ENCODE data around the gene PKP3. TPM values are rescaled to one million over a fixed set of nuclear protein-coding genes. Genes with fewer than 3 reads are reported as not detected.

The PKP3 gene, protein sequence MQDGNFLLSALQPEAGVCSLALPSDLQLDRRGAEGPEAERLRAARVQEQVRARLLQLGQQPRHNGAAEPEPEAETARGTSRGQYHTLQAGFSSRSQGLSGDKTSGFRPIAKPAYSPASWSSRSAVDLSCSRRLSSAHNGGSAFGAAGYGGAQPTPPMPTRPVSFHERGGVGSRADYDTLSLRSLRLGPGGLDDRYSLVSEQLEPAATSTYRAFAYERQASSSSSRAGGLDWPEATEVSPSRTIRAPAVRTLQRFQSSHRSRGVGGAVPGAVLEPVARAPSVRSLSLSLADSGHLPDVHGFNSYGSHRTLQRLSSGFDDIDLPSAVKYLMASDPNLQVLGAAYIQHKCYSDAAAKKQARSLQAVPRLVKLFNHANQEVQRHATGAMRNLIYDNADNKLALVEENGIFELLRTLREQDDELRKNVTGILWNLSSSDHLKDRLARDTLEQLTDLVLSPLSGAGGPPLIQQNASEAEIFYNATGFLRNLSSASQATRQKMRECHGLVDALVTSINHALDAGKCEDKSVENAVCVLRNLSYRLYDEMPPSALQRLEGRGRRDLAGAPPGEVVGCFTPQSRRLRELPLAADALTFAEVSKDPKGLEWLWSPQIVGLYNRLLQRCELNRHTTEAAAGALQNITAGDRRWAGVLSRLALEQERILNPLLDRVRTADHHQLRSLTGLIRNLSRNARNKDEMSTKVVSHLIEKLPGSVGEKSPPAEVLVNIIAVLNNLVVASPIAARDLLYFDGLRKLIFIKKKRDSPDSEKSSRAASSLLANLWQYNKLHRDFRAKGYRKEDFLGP
- polyA plus RNA-seq (2012; ENCODE audit: insufficient read length, low read depth), result not detected

DNA sequence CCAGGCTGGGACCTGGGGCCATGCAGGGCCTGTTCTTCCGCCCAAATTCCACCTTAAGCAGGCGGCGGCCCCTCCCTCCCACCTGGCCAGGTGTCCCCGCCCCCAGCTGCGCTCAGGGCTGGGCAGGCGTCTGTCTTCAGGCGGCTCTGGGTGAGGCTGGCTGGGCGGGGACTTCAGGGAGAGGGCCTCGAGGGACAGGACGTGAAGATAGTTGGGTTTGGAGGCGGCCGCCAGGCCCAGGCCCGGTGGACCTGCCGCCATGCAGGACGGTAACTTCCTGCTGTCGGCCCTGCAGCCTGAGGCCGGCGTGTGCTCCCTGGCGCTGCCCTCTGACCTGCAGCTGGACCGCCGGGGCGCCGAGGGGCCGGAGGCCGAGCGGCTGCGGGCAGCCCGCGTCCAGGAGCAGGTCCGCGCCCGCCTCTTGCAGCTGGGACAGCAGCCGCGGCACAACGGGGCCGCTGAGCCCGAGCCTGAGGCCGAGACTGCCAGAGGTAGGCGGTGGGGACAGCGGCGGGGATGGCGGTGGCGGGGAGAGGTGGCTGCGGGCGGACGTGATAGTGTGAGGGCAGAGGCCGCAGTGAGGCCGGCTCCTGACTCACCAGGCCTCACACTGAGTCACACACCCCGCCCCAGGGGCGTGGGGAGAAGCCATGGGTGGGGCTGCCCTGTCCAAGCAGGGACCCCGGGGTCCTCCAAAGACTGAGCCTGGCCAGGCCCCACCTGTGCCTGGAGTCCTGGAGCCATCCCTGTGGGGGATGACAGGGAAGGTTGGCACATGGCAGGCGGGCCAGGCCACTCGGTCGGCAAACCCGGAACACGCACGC, at the start of gene PKP3:
Gene PKP3 (plus strand): TSS at position 176 of the 824 bp plus-strand sequence. CDS start 84 bp downstream, at position 260.
- no peak for TF ChIP-seq FOXP2 (optimal IDR thresholded peaks at IDR 0.05; ENCODE audit: borderline replicate concordance, extremely low read depth, extremely low read length, insufficient read depth)
- TF ChIP-seq, protein P1, sequence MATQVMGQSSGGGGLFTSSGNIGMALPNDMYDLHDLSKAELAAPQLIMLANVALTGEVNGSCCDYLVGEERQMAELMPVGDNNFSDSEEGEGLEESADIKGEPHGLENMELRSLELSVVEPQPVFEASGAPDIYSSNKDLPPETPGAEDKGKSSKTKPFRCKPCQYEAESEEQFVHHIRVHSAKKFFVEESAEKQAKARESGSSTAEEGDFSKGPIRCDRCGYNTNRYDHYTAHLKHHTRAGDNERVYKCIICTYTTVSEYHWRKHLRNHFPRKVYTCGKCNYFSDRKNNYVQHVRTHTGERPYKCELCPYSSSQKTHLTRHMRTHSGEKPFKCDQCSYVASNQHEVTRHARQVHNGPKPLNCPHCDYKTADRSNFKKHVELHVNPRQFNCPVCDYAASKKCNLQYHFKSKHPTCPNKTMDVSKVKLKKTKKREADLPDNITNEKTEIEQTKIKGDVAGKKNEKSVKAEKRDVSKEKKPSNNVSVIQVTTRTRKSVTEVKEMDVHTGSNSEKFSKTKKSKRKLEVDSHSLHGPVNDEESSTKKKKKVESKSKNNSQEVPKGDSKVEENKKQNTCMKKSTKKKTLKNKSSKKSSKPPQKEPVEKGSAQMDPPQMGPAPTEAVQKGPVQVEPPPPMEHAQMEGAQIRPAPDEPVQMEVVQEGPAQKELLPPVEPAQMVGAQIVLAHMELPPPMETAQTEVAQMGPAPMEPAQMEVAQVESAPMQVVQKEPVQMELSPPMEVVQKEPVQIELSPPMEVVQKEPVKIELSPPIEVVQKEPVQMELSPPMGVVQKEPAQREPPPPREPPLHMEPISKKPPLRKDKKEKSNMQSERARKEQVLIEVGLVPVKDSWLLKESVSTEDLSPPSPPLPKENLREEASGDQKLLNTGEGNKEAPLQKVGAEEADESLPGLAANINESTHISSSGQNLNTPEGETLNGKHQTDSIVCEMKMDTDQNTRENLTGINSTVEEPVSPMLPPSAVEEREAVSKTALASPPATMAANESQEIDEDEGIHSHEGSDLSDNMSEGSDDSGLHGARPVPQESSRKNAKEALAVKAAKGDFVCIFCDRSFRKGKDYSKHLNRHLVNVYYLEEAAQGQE (IDR thresholded peaks at IDR 0.05; ENCODE audit: insufficient read depth in 1 of 2, low read depth in 2 of 2, low read length in 2 of 2), result no peak
- TF ChIP-seq POLR2AphosphoS5 (IDR thresholded peaks at IDR 0.05; ENCODE audit: low read depth, low read length), result no peak
- TF ChIP-seq TAF1 (IDR thresholded peaks at IDR 0.05; ENCODE audit: borderline replicate concordance, insufficient read depth, low read length), result no peak
- TF ChIP-seq SIN3A (IDR thresholded peaks at IDR 0.05; ENCODE audit: borderline replicate concordance, insufficient read depth, low read length), result no peak

- TF ChIP-seq SIN3A (IDR thresholded peaks at IDR 0.05; ENCODE audit: borderline replicate concordance, insufficient read depth, low read length) (no peak), FOXP2 (optimal IDR thresholded peaks at IDR 0.05; ENCODE audit: borderline replicate concordance, extremely low read depth, extremely low read length, insufficient read depth) (no peak), TAF1 (IDR thresholded peaks at IDR 0.05; ENCODE audit: borderline replicate concordance, insufficient read depth, low read length) (no peak), POLR2AphosphoS5 (IDR thresholded peaks at IDR 0.05; ENCODE audit: low read depth, low read length) (no peak)
- TF ChIP-seq, protein P1 (IDR thresholded peaks at IDR 0.05; ENCODE audit: insufficient read depth in 1 of 2, low read depth in 2 of 2, low read length in 2 of 2), result no peak
Measured at GRCh38 chr11:344836-345578, 49.0 kb upstream of the PKP3 start.

DNA sequence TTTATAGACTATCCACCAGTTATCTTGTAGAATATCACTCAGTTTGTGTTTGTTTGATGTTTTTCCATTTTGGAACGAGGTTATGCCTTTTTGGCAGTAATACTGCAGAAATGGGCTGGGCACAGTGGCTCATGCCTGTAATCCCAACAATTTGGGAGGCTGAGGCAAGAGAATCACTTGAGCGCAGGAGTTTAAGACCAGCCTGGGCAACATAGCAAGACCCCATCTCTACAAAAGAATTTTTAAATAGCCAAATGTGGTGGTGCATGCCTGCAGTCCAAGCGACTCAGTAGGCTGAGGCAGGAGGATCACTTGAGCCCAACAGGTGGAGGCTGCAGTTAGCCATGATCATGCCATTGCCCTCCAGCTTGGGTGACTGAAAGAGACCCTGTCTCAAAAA, 47.5 kb upstream of the PKP3 start:
- no peak for TF ChIP-seq POLR2AphosphoS5 (IDR thresholded peaks at IDR 0.05; ENCODE audit: low read depth, low read length)
- TF ChIP-seq SIN3A (IDR thresholded peaks at IDR 0.05; ENCODE audit: borderline replicate concordance, insufficient read depth, low read length), result no peak
- no peak for TF ChIP-seq FOXP2 (optimal IDR thresholded peaks at IDR 0.05; ENCODE audit: borderline replicate concordance, extremely low read depth, extremely low read length, insufficient read depth)
- TF ChIP-seq, protein P1 (IDR thresholded peaks at IDR 0.05; ENCODE audit: insufficient read depth in 1 of 2, low read depth in 2 of 2, low read length in 2 of 2), result no peak
- no peak for TF ChIP-seq TAF1 (IDR thresholded peaks at IDR 0.05; ENCODE audit: borderline replicate concordance, insufficient read depth, low read length)

- no peak for TF ChIP-seq POLR2AphosphoS5 (IDR thresholded peaks at IDR 0.05; ENCODE audit: low read depth, low read length)
- TF ChIP-seq SIN3A (IDR thresholded peaks at IDR 0.05; ENCODE audit: borderline replicate concordance, insufficient read depth, low read length), result no peak
- TF ChIP-seq TAF1 (IDR thresholded peaks at IDR 0.05; ENCODE audit: borderline replicate concordance, insufficient read depth, low read length), result no peak
- no peak for TF ChIP-seq FOXP2 (optimal IDR thresholded peaks at IDR 0.05; ENCODE audit: borderline replicate concordance, extremely low read depth, extremely low read length, insufficient read depth)
- TF ChIP-seq, protein P1 (IDR thresholded peaks at IDR 0.05; ENCODE audit: insufficient read depth in 1 of 2, low read depth in 2 of 2, low read length in 2 of 2), result no peak
Measured at GRCh38 chr11:350723-351255, 43.2 kb upstream of the PKP3 start.
